NCI-H187 treated with DMSO at 0.1 percent for 48 hours (cell line): ENCODE data around the gene PGLYRP4.
"Not testable (repeated sequence)": the region's sequence is repeated elsewhere in the genome, so short reads cannot be mapped to it uniquely, and the experiment has no call there.

Source experiments
- DNase-seq: peaks from one replicate; lab custom pipeline; 2025; lab: John Stamatoyannopoulos, UW

PGLYRP4 gene

GRCh38 chr1:153356392-153357075, 7.9 kb upstream of the PGLYRP4 start:
- DNase-seq = no peak

GRCh38 chr1:153355445-153356071, 6.9 kb upstream of the PGLYRP4 start:
- peak; percentile 52 for DNase-seq

GRCh38 chr1:153354515-153355193, 6.0 kb upstream of the PGLYRP4 start:
- no peak for DNase-seq

- no peak for DNase-seq
These were observed 4.7 kb upstream of the PGLYRP4 start for GRCh38 chr1:153353226-153353947.

- DNase-seq = peak; percentile 87
These were observed 3.9 kb upstream of the PGLYRP4 start for GRCh38 chr1:153352523-153352922.

- no peak for DNase-seq
These were observed 1.8 kb upstream of the PGLYRP4 start for GRCh38 chr1:153350321-153350957.

GRCh38 chr1:153349363-153350320, 1.0 kb upstream of the PGLYRP4 start:
- no peak for DNase-seq

GRCh38 chr1:153347856-153348255, 785 bp downstream of the PGLYRP4 start:
- DNase-seq = no peak

GRCh38 chr1:153347049-153347448, 1.6 kb downstream of the PGLYRP4 start:
- DNase-seq = not testable (repeated sequence)

- DNase-seq = peak; percentile 99
These were observed 2.4 kb downstream of the PGLYRP4 start for GRCh38 chr1:153346077-153346723.

GRCh38 chr1:153345187-153346076, 3.2 kb downstream of the PGLYRP4 start:
- peak; percentile 97 for DNase-seq

GRCh38 chr1:153344718-153345025, 4.0 kb downstream of the PGLYRP4 start:
- peak; percentile 44 for DNase-seq

GRCh38 chr1:153343811-153344717, 4.6 kb downstream of the PGLYRP4 start:
- no peak for DNase-seq

- peak; percentile 94 for DNase-seq
These were observed 5.5 kb downstream of the PGLYRP4 start for GRCh38 chr1:153343040-153343681.

GRCh38 chr1:153342178-153342577, 6.5 kb downstream of the PGLYRP4 start:
- DNase-seq = no peak

- no peak for DNase-seq
These were observed 7.2 kb downstream of the PGLYRP4 start for GRCh38 chr1:153341431-153341934.

GRCh38 chr1:153340356-153340755, 8.3 kb downstream of the PGLYRP4 start:
- no peak for DNase-seq

- no peak for DNase-seq
These were observed 8.8 kb downstream of the PGLYRP4 start for GRCh38 chr1:153339802-153340201.
